Measurements from ENCODE around the gene RGS13. TPM values are rescaled to one million over a fixed set of nuclear protein-coding genes. Genes with fewer than 3 reads are reported as not detected.
"Not testable (repeated sequence)": the region's sequence is repeated elsewhere in the genome, so short reads cannot be mapped to it uniquely, and the experiment has no call there.

The RGS13 gene
- total RNA-seq, 1 donor from 2014 or later = not detected

DNA sequence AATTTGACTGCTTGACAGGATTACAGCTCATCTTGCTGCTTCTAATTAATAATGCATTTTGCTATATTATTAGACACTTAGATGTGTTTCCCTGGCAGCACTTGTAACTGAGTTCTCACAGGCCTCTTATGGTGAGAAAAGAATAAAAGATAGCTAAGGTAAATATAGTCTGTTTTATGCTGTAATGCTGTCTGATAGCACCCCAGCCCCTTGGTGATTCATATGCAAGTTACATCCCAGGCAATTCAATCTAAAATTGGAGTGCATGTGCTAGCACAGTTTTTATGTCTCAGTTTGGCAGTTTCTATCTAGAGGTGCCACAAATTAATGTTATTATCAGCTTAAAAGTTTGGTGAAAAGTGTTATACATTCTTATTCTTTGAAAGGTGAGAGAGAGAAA lies 42.2 kb downstream of the RGS13 start:
- DNase-seq = no peak

DNA sequence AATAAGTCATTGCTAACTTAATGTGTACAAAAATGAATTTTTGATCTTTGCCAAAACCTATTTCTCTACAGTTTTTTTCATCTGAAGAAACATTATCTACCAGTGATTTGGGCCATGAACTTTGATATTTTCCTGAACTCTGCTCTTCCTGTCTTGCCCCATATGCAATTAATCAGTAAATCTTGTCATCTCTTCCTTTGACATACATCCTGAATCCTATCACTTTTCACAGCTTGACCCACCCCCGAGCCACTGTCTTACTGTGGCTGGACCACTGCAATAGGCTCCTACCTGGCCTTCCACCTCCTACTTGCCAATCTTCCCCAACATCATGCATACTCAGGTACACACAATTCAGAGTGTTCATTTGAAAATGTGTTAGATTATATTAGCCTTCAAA lies 46.4 kb downstream of the RGS13 start:
- no peak for DNase-seq

DNA sequence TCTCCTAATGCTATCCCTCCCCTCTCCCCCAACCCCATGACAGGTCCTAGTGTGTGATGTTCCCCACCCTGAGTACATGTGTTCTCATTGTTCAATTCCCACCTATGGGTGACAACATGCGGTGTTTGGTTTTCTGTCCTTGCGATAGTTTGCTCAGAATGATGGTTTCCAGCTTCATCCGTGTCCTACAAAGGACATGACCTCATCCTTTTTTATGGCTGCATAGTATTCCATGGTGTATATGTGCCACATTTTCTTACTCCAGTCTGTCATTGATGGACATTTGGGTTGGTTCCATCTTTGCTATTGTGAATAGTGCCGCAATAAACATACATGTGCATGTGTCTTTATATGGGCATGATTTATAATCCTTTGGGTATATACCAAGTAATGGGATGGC lies 47.1 kb downstream of the RGS13 start:
- not testable (repeated sequence) for DNase-seq

DNA sequence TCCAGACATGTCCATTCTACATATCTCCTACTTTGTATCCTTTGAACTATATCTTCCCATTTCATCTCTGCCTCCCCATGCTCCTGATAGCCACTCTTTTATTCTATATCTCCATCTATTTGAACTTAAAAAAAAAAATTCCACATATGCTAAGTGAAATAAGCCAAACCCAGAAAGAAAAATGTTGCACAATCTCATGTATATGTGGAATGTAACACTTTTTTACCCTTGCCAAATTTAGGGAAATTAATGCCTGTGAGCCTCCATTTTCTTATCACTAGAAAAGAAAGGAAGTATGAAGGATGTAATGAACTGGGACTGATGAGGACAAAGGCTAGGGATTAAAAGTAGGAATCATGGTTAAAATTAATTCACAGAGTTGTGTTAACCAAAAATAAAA lies 53.5 kb downstream of the RGS13 start:
- no peak for DNase-seq

DNA sequence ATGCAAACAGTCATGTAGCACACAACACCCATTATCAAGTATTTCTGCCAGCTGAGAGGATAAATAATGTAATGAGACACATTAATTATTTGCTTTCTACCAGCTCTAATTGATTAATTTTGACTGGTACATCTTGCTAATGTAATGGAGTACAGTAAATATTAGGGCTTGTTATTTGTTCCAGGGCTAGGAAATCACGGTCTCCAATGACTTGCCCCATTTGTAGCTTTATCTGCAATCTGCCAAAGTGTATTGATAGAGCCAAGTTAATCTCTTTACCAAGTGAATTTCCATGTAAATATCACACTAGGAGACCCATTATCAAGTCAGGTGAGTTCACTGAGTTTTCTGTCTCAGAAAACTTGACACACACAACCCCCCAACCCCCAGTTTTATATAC lies 55.1 kb downstream of the RGS13 start:
- no peak for DNase-seq

DNA sequence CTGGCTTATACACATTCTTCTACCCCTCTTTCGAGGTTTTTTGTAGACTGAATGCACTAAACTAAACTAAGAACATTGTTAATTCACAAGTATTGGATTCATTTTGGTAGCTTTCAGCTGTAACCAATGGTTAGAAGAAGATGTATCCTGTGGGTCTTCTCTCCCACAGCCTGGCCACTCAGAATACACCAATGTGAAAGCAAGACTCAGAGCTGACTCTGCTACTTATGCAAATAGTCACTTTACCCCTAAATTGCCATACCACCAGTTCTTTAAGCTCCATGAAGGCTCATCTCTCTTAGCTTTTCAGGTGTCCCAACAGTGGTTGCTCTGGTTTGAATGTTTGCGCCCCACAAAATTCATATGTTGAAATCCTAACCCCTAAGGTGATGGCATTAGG lies 60.1 kb downstream of the RGS13 start:
- DNase-seq = no peak

DNA sequence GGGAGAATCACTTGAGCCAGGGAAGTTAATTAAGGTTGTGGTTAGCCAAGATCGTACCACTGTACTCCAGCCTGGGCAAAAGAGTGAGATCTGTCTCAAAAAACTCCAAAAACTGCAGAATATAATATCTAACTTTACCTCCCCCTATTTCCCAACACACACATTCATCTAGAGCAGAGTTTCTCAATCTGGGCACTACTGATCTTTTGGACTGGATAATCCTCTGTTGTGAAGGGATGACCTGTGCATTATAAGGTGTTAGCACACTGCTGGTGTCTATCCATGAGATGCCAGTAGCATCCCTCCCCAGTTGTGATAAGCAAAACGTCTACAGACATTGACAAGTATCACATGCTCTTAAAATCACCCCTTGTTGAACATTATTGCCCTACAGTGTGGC lies 61.8 kb downstream of the RGS13 start:
- DNase-seq = no peak

DNA sequence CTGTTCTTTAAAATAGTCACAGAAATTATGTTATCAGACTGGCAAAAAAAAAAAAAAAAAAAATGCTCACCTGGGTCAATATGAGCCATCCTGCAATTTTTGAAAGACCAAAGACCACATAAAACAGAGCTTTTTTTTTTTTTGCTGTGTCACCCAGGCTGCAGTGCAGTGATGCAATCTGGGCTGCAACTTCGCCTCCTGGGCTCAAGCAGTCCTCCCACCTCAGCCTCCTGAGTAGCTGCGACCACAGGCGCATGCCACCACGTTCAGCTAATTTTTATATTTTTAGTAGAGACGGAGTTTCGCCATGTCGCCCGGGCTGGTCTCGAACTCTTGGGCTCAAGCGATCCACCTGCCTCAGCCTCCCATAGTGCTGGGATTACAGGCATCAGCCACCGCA lies 62.8 kb downstream of the RGS13 start:
- no peak for DNase-seq

DNA sequence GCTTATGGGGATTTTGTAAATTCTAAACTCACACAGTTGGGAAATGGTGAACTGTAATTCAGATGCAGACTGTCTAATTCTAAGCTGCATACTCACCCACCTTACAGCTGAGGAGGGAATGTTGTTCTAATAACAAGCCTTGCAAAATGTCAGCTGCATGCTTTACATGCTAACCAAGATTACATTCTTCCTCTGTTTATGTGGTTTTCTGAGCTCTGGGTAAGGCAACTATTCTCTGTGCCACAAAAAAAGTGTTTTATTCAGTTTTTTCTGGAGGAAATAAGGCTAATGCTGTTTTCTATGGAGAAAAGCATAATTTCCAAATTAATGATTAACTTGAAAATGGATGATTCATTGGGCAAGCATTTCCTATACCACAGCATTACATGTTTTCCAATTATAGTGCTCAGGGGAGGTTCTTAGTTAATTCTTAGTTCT lies 64.9 kb downstream of the RGS13 start:
- DNase-seq = peak; percentile 55

DNA sequence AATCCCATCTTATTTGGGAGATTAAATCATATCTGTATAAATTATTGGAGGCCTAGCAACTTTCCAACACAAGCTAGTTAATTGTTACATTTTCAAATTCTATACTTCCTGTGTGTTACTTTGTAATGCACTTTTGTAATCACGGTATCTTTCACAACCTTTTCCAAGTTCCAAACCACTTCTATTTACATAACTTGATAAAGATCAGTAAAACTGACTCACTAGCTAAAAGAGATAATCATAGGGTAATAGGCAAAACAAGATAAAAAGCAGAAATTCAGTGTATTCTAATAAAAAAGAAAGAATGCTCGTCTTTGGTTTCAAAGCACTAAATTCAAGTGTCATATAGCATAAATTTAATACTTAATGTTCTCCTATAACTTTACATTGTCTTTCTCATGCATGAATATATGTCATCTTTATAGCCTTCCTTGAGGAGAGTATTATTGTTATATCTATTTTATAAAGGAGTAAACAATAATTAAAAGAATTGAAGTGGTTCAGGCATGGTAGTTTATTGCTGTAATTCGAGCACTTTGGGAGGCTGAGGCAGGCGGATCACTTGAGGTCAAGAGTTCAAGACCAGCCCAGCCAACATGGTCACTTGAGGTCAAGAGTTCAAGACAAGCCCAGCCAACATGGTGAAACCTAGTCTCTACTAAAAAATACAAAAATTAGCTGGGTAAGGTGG lies 66.4 kb downstream of the RGS13 start:
- DNase-seq = peak; percentile 36

DNA sequence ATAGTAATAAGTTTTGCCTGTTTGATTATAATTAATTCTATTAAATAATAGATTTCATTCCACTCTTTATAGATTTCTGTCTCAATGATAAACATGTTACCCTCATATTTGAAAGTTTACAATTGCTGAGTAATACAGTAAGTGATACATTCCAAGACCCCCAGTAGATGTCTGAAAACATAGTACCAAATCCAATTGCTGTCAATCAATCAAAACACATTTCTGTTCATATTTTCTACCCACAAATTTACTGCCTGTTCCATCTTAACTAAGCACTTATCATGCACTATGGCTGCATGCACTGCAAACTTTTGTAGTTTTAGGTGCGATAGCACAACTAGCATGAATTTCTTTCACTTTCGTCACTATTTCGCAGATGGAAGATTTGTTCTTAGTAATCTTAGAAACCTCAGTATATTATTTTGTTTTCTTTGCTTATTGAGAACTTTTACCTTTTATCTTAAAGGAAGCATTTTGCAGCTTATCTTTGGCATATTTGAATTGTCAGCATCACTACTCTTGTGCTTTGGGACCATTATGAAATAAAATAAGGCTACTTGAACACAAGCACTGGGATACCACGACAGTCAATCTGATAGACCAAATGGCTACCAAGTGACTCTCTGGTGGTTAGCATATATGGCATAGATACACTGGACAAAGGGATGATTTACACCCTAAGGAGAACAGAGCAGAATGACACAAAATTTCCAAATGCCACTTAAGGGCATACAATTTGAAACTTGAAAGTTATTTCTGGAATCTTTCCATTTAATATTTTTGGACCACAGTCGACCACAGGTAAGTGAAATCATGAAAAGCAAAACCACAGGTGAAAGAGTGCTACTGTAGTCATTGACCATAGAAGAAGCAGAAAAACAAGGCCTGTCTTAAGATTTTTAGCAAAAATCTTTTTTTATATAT lies 67.6 kb downstream of the RGS13 start:
- no peak for DNase-seq

DNA sequence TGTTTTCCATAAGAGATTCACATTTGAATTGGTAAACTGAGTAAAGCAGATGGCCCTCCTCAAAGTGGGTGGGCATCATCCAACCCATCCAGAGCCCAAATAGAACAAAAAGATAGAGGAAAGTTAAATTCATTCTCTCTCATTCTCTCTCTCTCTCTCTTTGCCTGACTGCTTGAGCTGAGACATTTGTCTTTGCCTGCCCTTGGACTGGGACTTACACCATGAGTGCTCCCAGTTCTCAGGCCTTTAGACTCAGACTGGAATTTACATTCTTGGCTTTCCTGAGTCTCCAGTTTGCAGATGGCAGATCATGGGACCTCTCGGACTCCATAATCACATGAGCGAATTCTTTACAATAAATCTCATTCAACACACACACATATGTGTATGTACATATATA lies 69.6 kb downstream of the RGS13 start:
- DNase-seq = no peak

DNA sequence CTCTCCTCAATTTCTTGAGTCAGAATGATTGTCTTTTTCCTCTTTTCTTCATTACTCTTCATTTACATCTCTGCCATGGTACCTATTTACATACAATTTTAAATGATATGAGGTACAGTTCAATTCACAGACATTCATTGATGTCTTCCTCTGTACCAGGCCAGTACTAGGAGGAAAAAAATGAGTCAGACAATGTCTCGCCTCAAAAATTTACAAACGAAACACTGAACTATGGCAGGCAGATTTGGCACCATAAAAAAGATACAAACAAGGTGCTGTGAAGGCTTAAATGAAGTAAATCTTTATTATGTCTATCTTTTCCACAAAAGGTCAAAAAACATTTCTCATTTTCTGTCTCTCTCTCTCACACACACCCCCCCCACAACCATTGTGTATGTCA lies 71.0 kb downstream of the RGS13 start:
- DNase-seq = no peak

DNA sequence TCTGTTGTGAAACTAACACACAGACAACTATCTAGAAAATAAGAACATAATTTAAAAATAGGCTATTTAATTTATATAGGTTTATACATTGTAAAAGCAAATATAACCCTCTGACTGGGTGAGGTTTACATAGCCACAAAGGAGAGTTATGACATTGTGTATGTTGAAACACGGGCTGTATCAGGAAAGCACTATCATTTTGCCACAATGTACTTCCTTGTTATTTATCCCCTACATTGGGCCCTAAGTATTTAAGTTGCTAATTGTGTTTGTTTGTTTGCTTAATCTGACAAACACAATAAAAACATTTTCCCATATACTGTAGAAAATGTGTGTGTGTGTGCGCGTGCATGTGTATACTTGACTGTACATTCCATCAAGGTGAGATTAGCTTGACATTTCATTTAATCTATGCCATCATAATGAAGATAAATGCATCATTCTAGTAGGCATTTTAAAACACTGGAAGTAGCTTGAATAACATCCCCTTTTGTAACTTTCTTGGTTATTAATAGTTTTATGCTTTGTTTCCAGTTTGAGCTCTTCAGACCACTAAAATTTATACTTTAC lies 72.1 kb downstream of the RGS13 start:
- DNase-seq = no peak

DNA sequence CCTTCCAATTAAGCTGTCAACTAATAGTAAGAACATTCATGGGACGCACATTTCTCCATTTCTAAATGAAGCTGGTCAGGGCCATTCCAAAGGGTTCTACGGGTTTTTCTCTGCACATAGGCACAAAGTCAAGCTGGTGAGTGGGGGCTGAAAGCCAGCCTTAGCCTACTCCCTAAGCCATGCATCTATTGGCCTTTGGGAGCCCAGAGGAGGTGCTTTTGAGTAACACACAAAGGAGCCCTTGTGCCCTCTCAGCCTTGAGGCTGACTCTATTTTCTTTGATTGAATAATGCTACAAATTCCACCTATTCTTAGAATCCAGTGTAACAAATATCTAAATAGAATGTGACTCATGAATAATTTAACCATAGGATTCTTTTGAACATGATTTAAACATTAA lies 73.6 kb downstream of the RGS13 start:
- DNase-seq = no peak

Other genes with a start within 250 kb of the RGS13 start
- not detected in 2 replicates for gene RGS1, start 60.4 kb upstream of the RGS13 start, total RNA-seq
- gene RGS2, start 172.9 kb downstream of the RGS13 start, total RNA-seq = 3.0 and 5.1 TPM in 2 replicates

Data from dermis blood vessel endothelial cell (primary cell).